SKM-1 (cell line): ENCODE measurements around the gene PTPRN2.
"Not testable (repeated sequence)": the region's sequence is repeated elsewhere in the genome, so short reads cannot be mapped to it uniquely, and the experiment has no call there.

Experiments used
- DNase-seq: peaks from one replicate; lab custom pipeline; 2025; ENCODE audit not compliant: unreplicated experiment; lab: John Stamatoyannopoulos, UW

The PTPRN2 gene

DNA sequence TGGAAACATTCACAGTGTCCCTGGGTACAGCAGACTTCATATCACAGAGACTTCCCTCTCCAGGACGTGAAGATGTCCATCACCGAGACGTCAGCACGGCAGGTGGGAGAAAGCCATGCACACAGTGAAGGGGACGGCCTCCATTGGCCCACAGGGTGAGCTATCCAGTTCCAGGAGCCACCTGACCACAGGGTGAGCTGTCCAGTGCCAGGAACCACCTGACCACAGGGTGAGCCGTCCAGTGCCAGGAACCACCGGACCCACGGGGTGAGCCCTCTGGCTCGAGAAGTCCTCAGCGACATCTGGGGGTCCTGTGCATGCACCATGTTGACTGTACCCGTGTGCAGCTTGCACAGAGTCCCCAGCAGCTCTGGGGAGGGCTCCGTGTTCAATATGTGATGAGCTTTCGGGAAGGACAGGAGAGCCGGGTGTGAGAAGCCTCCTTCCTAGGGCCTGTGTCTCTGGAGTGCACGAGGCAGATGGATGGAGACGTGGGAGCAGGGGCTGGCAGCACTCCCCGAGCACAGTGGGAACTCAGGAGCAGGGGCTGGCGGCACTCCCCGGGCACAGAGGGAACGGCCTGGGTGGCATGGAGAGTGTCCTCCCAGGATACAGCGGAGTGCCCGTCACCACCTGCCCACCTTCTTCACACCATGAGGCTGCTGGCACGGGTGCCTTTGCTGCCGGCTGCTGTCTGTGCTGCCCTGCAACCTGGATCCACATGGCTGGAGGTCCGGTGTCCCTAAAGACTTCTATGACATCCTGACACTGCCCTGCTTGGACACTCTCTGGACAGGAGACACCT is 634.6 kb downstream of the PTPRN2 start:
- no peak for DNase-seq

- DNase-seq, result no peak
These were observed 635.5 kb downstream of the PTPRN2 start for GRCh38 chr7:157952050-157952667.

DNA sequence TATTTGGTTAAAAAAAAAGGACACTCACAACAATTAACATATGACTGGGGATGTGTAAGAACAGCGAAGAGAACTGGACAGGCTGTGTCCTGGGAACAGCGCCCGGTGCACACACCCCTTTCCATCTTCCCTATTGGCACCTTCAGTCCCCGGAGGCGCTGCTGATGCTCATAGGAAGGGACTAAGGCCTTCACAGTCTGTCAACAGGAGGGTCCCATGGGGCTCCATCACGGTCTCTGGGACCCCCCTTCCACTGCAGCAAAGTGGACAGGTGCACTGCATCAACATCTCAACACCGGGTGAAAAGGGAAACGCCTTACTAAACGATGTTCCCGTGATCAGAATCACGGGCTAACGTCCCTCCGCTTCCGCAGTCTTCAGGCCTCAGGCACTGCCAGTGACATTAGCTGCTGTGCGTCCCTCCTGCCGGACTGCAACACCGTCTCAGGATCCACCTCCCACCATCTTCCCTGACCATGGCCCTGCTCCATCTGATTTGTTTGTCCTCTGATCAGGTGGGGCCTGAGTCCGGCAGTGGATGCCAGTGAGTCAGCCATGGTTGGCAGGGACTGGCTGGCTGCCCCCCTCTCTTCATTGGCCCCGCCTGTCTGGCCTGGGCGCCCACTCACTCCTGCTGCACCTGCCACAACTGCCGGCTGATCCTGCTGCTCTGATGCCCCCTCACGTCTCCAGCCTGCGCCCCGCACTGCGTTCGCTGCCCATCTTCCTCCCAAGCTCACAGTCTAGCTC is 636.1 kb downstream of the PTPRN2 start:
- no peak for DNase-seq

GRCh38 chr7:157949711-157950110 is 637.9 kb downstream of the PTPRN2 start:
- DNase-seq, result no peak

- DNase-seq, result no peak
These were observed 640.1 kb downstream of the PTPRN2 start for GRCh38 chr7:157947504-157947903.

DNA sequence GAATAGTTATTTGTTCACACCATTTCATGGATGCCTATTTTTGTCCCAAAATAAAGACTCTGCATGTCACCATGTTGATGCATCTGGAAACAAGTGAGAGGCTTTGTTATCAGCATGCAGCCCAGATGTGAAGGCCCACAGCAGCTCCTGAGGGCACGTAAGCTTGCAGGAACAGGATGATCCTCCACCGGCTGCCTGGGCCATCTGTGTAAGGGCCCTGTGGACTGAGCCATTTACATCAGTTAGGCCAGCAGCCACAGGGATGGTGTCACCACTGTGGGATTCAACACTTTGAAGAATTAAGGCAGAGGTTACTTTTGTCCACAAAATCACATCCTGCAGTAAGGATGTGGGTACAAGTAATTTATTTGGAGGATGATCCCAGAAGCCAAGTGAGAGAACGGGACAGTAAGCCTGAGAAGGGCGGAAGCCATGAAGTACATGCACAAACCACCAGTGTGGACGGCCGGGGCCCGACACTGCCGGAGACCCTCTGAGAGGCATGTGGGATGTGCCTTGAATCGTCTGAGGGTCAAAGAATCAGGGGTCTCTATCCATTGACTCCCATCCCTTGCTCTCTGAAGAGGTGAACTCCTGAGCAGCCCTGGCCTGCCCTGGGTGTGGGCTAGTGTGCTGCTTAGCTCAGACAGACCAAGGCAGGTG is 641.1 kb downstream of the PTPRN2 start:
- DNase-seq, result no peak

DNA sequence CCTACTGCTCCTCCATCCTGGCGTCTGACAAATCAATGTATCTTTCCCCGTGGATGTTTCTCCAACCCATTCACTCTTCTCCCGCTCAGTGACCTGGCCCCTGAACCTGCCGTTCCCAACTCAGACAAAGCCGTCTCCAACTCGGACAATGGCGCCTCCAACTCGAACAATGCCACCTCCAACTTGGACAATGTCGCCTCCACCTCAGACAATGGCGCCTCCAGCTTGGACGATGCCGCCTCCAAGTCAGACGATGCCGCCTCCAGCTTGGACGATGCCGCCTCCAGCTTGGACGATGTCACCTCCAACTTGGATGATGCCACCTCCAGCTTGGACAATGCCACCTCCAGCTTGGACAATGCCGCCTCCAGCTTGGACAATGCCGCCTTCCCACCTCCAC is 642.2 kb downstream of the PTPRN2 start:
- DNase-seq, result no peak

DNA sequence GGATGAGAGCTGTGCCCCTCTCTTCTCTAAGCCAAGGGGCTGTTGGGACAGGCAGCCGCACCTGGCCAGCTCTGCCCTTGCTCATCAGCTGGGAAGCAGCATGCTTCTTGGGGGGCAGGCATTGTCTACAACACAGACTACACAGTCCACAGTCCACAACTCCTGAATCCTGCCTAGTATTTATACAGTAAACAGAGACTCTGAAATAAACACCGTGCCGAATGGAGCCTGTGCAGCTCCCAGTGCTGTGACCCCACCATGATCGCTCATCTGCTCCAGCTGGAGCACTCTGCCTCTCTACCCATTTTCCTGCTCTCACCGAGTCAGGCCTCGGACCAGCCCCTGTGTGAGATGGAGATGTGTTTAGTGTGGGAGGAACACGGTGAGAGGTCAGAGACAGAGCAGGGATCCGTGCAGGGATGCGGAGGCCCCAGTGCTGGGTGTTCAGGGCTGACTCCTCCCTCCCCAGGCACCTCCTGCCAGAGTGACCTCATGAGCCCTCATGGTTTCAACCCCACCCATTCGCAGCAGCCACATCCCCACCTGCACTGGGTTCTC is 642.8 kb downstream of the PTPRN2 start:
- DNase-seq, result no peak

DNA sequence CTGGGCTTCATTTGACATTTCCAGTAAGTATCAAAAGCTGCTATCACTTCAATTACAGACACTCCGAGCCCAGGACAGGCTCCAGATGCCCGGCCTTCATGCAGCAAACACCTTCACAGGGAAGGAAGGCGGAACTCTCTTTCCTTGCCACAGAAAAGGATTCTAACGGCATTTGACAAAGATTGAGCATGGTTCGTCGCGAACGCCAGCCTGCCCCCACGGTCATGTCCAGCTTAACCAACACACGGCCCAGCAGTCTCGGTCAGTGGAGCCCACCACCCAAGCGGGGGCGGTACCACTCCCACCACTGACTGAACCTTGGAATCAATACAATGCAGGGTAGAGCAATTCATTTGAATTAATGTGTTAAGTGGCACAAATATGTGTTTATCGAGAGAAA is 643.6 kb downstream of the PTPRN2 start:
- no peak for DNase-seq

DNA sequence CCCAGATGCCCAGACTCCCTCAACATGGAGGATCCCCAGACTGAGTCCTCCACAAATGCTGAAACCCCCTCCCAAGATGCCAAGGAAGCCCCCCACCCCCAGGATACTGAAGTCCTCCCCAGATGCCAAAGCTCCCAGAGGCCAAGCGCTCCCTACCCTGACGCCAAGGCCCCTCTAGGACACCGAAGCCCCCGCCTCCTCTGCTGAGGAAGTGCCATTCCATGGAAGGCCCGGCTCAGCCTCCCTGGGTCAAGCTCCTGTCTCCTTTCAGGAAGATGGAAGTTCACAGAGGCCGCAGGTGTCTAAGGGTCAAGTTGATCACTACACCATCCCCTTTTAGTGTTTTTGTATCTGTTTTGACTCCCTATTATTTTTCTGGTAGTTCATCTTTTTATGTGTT is 644.1 kb downstream of the PTPRN2 start:
- no peak for DNase-seq

- no peak for DNase-seq
These were observed 646.4 kb downstream of the PTPRN2 start for GRCh38 chr7:157941210-157941609.

GRCh38 chr7:157940497-157940896 is 647.1 kb downstream of the PTPRN2 start:
- no peak for DNase-seq

GRCh38 chr7:157938211-157938610 is 649.4 kb downstream of the PTPRN2 start:
- DNase-seq, result no peak

GRCh38 chr7:157937406-157937805 is 650.2 kb downstream of the PTPRN2 start:
- no peak for DNase-seq

DNA sequence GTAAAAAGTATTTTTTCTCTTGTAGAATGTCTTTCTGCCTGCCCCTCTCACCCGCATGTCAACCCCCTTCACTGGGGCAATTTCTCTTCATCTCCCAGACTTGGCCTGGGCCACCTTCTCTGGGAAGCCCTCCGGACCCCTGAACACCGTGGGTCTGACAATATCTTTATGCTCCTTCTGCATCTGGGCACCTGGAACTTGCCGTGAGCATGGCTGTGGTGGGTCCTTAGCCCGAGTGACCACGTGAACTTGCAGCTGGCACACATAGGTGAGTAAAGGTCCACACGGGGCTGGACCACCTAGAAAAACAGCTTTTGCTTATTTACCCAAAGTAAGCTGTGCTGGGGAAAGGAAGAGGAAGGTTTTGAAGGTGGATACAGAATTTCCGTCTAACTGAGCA is 650.6 kb downstream of the PTPRN2 start:
- no peak for DNase-seq

DNA sequence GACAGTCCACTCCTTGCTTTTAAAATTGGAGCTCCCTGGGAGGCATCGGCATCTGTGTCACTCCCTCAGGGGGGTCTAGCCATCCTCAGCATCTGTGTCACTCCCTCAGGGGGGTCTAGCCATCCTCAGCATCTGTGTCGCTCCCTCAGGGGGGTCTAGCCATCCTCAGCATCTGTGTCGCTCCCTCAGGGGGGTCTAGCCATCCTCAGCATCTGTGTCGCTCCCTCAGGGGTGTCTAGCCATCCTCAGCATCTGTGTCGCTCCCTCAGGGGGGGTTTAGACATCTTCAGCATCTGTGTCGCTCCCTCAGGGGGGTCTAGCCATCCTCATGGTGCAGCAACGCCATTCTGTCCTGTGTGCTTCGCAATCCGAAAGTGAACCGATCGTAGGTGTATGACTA is 651.9 kb downstream of the PTPRN2 start:
- not testable (repeated sequence) for DNase-seq

DNA sequence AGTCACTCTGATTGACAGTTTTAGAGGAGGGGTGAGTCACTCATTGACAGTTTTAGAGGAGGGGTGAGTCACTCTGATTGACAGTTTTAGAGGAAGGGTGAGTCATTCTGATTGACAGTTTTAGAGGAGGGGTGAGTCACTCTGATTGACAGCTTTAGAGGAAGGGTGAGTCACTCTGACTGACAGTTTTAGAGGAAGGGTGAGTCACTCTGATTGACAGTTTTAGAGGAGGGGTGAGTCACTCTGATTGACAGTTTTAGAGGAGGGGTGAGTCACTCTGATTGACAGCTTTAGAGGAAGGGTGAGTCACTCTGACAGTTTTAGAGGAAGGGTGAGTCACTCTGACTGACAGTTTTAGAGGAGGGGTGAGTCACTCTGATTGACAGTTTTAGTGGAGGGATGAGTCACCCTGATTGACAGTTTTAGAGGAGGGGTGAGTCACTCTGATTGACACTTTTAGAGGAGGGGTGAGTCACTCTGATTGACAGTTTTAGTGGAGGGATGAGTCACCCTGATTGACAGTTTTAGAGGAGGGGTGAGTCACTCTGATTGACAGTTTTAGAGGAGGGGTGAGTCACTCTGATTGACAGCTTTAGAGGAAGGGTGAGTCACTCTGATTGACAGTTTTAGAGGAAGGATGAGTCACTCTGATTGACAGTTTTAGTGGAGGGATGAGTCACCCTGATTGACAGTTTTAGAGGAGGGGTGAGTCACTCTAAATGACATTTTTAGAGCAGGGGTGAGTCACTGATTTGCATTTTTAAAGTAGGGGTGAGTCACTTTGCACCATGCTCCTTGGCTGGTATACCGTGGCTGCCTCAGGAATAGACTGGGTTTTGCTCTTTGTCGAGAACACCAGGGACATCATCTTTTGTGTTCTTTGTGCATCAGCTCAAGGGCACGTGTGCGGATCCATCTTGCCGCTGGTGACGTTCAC is 654.1 kb downstream of the PTPRN2 start:
- not testable (repeated sequence) for DNase-seq

GRCh38 chr7:157932498-157933218 is 655.0 kb downstream of the PTPRN2 start:
- DNase-seq, result no peak

GRCh38 chr7:157930926-157931466 is 656.6 kb downstream of the PTPRN2 start:
- no peak for DNase-seq
